HUDEP-2 (cell line): ENCODE results near the gene PTP4A2.

Source experiments
- DNase-seq, 76 experiments: peaks; one replicate each; lab custom pipeline; 2025; ENCODE audit not compliant: unreplicated experiment in 76 of 76; lab: John Stamatoyannopoulos, UW

Gene PTP4A2

GRCh38 chr1:31867546-31867945, 70.6 kb downstream of the PTP4A2 start:
- DNase-seq = no peak

DNA sequence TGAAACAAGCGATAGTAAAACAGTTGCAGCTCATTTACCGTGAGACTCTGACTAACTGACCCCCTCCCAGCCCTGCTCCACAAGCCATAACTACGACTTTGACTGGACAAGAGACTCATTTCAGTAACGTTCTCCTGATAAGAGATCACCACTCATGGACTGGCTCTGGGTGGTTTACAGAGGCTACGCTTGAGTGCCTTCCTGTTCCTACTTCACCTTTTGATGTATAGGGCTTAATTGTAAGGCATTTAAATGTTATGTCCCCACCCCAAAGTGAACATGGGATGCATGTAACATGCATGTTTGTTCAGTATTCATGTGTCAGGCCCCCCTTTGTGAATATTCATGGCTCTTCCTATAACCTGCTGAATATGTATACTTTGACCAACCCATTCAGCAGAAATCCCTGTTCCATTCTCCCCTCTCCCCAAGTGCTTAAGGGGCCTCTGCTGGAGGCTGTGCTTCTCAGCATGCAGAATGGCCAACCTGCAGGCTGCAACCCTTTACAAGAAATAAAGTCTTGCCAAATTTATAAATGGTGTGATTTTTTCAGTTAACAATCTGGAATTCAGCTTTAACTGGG, 71.6 kb downstream of the PTP4A2 start:
- no peak for DNase-seq

DNA sequence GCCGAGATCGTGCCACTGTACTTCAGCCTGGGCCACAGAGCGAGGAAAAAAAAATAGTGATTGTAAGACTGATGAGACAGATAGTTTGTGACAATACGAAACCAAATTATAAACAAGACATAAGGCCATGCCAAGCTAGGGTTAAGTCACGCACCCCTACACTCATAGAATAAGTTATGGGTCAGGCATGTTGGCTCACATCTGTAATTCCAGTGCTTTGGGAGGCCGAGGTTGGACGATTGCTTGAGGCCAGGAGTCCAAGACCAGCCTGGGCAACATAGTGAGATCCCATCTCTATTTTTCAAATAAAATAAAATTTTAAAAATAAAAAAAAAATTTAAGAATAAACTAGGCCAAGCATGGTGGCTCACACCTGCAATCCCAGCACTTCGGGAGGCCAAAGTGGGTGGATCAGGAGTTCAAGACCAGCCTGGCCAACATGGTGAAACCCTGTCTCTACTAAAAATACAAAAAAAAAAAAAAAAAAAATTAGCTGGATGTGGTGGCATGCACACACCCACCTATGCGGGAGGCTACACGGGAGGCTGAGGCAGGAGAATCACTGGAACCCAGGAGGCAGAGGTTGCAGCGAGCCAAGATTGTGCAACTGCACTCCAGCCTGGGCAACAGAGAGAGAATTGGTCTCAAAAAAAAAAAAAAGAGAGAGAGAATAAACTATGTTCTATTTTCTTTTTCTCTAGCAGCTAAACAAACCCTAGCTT, 72.3 kb downstream of the PTP4A2 start:
- DNase-seq = no peak

- DNase-seq = no peak
Measured at GRCh38 chr1:31862071-31862470, 76.1 kb downstream of the PTP4A2 start.

DNA sequence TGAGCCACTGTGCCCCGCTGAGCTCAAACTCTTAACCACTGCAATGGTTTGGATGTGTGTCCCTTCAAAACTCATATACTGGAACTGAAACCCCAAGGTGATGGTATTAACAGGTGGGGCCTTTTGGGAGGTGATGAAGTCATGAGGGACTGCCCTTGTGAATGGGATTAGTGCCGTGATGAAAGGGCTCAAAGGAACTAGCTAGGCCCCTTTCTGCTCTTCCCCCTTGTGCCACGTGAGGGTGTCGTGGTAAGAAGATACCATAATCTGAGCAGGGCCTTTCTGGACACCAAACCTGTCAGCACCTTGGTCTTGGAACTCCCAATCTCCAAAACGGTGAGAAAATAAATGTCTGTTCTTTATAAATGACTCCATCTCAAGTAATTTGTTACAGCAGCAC, 76.8 kb downstream of the PTP4A2 start:
- DNase-seq = peak in 2 of 76 experiments; percentile 4 to 5

DNA sequence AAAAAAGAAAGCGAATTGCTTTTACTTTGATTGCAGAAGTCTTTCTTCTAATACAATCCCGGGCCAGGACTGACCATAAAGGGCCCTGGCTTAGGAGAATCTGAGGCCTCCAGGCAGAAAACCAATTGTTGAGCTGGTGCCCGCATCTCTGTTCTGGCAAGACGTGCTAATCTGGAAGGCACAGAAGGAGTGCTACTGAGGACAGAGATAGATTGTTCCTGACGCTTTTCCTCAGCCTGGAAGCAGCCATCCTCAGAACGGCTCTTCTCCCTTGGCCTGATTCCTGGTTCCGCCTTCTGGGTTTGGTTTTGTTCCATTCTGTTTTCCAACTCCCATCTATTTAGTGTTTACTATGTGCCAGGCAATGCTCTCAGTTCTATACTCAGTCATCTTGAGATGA, 77.6 kb downstream of the PTP4A2 start:
- no peak for DNase-seq

DNA sequence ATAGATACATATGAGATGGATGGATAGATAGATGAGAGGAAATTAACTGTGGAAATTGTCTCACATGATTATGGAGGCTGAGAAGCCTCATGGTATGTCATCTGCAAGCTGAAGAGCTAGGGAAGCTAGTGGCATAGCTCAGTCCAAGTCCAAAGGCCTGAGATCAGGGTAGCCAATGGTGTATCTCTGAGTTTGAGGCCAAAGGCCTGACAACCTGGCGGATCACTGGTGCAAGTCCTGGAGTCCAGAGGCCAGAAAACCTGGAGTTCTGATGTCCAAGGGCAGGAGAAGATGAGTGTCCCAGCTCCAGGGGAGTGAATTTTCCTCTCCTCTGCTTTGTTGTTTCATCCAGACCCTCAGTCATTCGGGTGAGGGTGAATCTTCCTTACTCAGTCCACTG, 78.4 kb downstream of the PTP4A2 start:
- no peak for DNase-seq

GRCh38 chr1:31859044-31859443, 79.1 kb downstream of the PTP4A2 start:
- no peak for DNase-seq

GRCh38 chr1:31857863-31858262, 80.3 kb downstream of the PTP4A2 start:
- no peak for DNase-seq
